NCI-H226 (cell line): Measurements from ENCODE around the gene RABGAP1L.
A peak's percentile ranks its signal among the peaks of the same experiment; 100 is the strongest.
"Not testable (repeated sequence)": the region's sequence is repeated elsewhere in the genome, so short reads cannot be mapped to it uniquely, and the experiment has no call there.

Source experiments
- DNase-seq: peaks from one replicate; pipeline ENCODE4 v3.0.0-alpha.2; 2015

The RABGAP1L gene

GRCh38 chr1:174204697-174205308 is 45.5 kb downstream of the RABGAP1L start:
- no peak for DNase-seq

- no peak for DNase-seq
Observed at GRCh38 chr1:174206148-174206836, 47.0 kb downstream of the RABGAP1L start.

GRCh38 chr1:174209347-174210187 is 50.2 kb downstream of the RABGAP1L start:
- no peak for DNase-seq

GRCh38 chr1:174211486-174211885 is 52.2 kb downstream of the RABGAP1L start:
- DNase-seq: no peak

- no peak for DNase-seq
Observed at GRCh38 chr1:174215766-174216165, 56.4 kb downstream of the RABGAP1L start.

- no peak for DNase-seq
Observed at GRCh38 chr1:174217248-174217647, 57.9 kb downstream of the RABGAP1L start.

- no peak for DNase-seq
Observed at GRCh38 chr1:174217787-174218574, 58.7 kb downstream of the RABGAP1L start.

- DNase-seq: no peak
Observed at GRCh38 chr1:174218983-174219382, 59.7 kb downstream of the RABGAP1L start.

- DNase-seq: no peak
Observed at GRCh38 chr1:174219606-174220370, 60.5 kb downstream of the RABGAP1L start.

GRCh38 chr1:174221681-174222080 is 62.4 kb downstream of the RABGAP1L start:
- DNase-seq: no peak

- peak; percentile 85 for DNase-seq
Observed at GRCh38 chr1:174222166-174222949, 63.0 kb downstream of the RABGAP1L start.

GRCh38 chr1:174224641-174225040 is 65.3 kb downstream of the RABGAP1L start:
- DNase-seq: no peak

GRCh38 chr1:174225499-174226204 is 66.3 kb downstream of the RABGAP1L start:
- DNase-seq: no peak

GRCh38 chr1:174230399-174230798 is 71.1 kb downstream of the RABGAP1L start:
- DNase-seq: no peak

GRCh38 chr1:174232761-174233160 is 73.4 kb downstream of the RABGAP1L start:
- DNase-seq: no peak

- DNase-seq: not testable (repeated sequence)
Observed at GRCh38 chr1:174238845-174239501, 79.7 kb downstream of the RABGAP1L start.

- DNase-seq: no peak
Observed at GRCh38 chr1:174239541-174239940, 80.2 kb downstream of the RABGAP1L start.

- DNase-seq: no peak
Observed at GRCh38 chr1:174242856-174243255, 83.5 kb downstream of the RABGAP1L start.

- no peak for DNase-seq
Observed at GRCh38 chr1:174243451-174244000, 84.2 kb downstream of the RABGAP1L start.

GRCh38 chr1:174244017-174244416 is 84.7 kb downstream of the RABGAP1L start:
- no peak for DNase-seq
